WTC11 (cell line): ENCODE results near the gene ARHGAP15. TPM values are rescaled to one million over a fixed set of nuclear protein-coding genes. Genes with fewer than 3 reads are reported as not detected.

Experiments
- ATAC-seq: fragments of 200-7000 bp; cut with Tn5 transposase; 2 replicates; pipeline ENCODE4 v1.10.0; 2021; ENCODE audit warnings: mild to moderate bottlenecking, moderate library complexity
- CTCF ChIA-PET: fragments of 300-600 bp; sonication (Branson Sonifier 250); formaldehyde crosslinking; loops from one replicate; lab custom pipeline; 2021; ENCODE audit warnings: antibody characterized with exemption; lab: Charles Lee
- POLR2A ChIA-PET: fragments of 350-600 bp; sonication (Branson Sonifier 250); formaldehyde crosslinking; loops from one replicate; lab custom pipeline; 2021; ENCODE audit warnings: antibody characterized with exemption; lab: Charles Lee
- DNase-seq: peaks from one replicate; pipeline ENCODE4 v3.0.0; 2021; ENCODE audit warnings: low spot score
- H3K27ac Mint-ChIP-seq: 2 replicates; pipeline ENCODE4 v1.8.0; 2021; ENCODE audit warnings: mixed read lengths
- H3K27me3 Mint-ChIP-seq: 2 replicates; pipeline ENCODE4 v1.8.0; 2021; ENCODE audit warnings: low read depth, mild to moderate bottlenecking, moderate library complexity, mixed read lengths
- H3K36me3 Mint-ChIP-seq: 2 replicates; pipeline ENCODE4 v1.8.0; 2021; ENCODE audit warnings: mixed read lengths
- H3K4me1 Mint-ChIP-seq: 2 replicates; pipeline ENCODE4 v1.8.0; 2022; ENCODE audit warnings: mixed read lengths
- H3K4me3 Mint-ChIP-seq: 2 replicates; pipeline ENCODE4 v1.8.0; 2021; ENCODE audit warnings: mild to moderate bottlenecking, moderate library complexity, mixed read lengths
- H3K9me3 Mint-ChIP-seq: 2 replicates; pipeline ENCODE4 v1.8.0; 2021; ENCODE audit warnings: mixed read lengths
- ATF1 ChIP-seq: sonication (generic); formaldehyde crosslinking; IDR thresholded peaks from 2 replicates; pipeline ENCODE4 v1.8.1; 2023; ENCODE audit warnings: mild to moderate bottlenecking, moderate library complexity, missing genetic modification reagents
- CREB1 ChIP-seq: sonication (generic); formaldehyde crosslinking; IDR thresholded peaks from 2 replicates; pipeline ENCODE4 v1.8.0; 2023; ENCODE audit warnings: mild to moderate bottlenecking, missing genetic modification reagents
- CREM ChIP-seq: sonication (generic); formaldehyde crosslinking; IDR thresholded peaks from 2 replicates; pipeline ENCODE4 v1.8.1; 2022; ENCODE audit warnings: mild to moderate bottlenecking, missing genetic modification reagents, moderate library complexity
- GTF2I ChIP-seq: fragments of 250-450 bp; sonication (Bioruptor Pico); conservative IDR thresholded peaks from 2 replicates; pipeline ENCODE4 v1.4.0; 2021; ENCODE audit warnings: mild to moderate bottlenecking
- NFE2L1 ChIP-seq: sonication (generic); formaldehyde crosslinking; IDR thresholded peaks from 2 replicates; pipeline ENCODE4 v1.8.1; 2023; ENCODE audit warnings: missing genetic modification reagents
- RORB ChIP-seq: fragments of 250-450 bp; sonication (Bioruptor Pico); IDR thresholded peaks from 2 replicates; pipeline ENCODE4 v1.9.0; 2021; ENCODE audit warnings: mild to moderate bottlenecking
- TCF7 ChIP-seq: sonication (generic); formaldehyde crosslinking; IDR thresholded peaks from 2 replicates; pipeline ENCODE4 v1.8.0; 2022; ENCODE audit warnings: mild to moderate bottlenecking, low read depth, missing genetic modification reagents, moderate library complexity
- total RNA-seq: library from RNA; stranded (reverse); gene quantifications from 3 replicates; pipeline ENCODE4 v1.2.3, GENCODE V29; 2021
- TF ChIP-seq, protein P1 (sequence below): fragments of 250-450 bp; sonication (Bioruptor Pico); IDR thresholded peaks from 2 replicates; pipeline ENCODE4 v1.9.0; 2021; ENCODE audit warnings: mild to moderate bottlenecking, borderline replicate concordance
- TF ChIP-seq, protein P2 (sequence below): sonication (generic); formaldehyde crosslinking; IDR thresholded peaks from 2 replicates; pipeline ENCODE4 v1.8.1; 2023; ENCODE audit warnings: mild to moderate bottlenecking, missing genetic modification reagents, moderate library complexity

The ARHGAP15 gene
- total RNA-seq, 1 experiment from 2014 or later: 0.28 TPM

DNA sequence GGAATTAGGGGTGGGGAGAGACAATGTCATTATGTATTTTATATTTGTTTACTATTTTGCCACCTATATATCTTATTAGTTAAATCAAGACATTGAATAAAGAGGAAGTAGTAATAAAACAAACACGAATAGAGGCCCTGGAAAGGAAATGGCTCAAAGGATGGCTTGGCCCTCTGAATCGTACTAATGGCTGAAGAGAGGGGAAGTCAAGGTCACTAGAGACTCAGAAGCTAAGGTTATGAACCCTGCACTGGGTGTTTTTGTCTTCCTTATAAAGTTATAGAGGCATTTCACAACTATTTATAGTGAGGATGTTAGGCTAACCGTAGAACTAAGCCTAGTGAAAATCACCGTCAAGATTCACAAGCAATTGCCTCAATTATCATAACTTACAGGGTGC lies 685.9 kb downstream of the ARHGAP15 start (continued):
- TF ChIP-seq, protein P1, sequence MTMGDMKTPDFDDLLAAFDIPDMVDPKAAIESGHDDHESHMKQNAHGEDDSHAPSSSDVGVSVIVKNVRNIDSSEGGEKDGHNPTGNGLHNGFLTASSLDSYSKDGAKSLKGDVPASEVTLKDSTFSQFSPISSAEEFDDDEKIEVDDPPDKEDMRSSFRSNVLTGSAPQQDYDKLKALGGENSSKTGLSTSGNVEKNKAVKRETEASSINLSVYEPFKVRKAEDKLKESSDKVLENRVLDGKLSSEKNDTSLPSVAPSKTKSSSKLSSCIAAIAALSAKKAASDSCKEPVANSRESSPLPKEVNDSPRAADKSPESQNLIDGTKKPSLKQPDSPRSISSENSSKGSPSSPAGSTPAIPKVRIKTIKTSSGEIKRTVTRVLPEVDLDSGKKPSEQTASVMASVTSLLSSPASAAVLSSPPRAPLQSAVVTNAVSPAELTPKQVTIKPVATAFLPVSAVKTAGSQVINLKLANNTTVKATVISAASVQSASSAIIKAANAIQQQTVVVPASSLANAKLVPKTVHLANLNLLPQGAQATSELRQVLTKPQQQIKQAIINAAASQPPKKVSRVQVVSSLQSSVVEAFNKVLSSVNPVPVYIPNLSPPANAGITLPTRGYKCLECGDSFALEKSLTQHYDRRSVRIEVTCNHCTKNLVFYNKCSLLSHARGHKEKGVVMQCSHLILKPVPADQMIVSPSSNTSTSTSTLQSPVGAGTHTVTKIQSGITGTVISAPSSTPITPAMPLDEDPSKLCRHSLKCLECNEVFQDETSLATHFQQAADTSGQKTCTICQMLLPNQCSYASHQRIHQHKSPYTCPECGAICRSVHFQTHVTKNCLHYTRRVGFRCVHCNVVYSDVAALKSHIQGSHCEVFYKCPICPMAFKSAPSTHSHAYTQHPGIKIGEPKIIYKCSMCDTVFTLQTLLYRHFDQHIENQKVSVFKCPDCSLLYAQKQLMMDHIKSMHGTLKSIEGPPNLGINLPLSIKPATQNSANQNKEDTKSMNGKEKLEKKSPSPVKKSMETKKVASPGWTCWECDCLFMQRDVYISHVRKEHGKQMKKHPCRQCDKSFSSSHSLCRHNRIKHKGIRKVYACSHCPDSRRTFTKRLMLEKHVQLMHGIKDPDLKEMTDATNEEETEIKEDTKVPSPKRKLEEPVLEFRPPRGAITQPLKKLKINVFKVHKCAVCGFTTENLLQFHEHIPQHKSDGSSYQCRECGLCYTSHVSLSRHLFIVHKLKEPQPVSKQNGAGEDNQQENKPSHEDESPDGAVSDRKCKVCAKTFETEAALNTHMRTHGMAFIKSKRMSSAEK (CRISPR knock-in tag): no peak
- no peak for TF ChIP-seq NFE2L1 (CRISPR knock-in tag)
- no peak for TF ChIP-seq TCF7 (CRISPR knock-in tag)
- TF ChIP-seq CREB1 (CRISPR knock-in tag): no peak

DNA sequence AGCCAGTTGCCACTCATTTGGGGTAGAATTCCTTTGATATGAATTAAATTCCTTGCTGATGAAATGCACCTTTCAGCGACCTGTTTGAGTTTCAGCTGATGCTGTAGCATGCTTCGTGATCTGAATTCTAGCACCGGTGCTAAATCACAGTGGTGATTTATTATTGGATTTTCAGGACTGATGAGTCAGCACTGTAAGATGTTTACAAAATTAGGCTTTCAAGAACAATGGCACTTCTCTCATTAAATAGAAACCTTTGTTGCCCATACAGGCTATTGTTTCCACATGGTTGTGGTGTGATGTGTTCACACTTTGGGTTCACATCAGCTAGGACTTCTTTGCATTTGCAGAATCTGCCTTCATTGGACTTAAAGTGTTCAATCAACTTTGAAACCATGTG lies 687.7 kb downstream of the ARHGAP15 start:
- ATAC-seq: no peak
- Mint-ChIP-seq H3K27me3 (no peaks in the 10 kb centered on the region), H3K4me1 (peaks cover 33% of the 10 kb centered on the region), H3K4me3 (no peak overlapping the region), H3K9me3 (no peaks in the 10 kb centered on the region), H3K36me3 (no peaks in the 10 kb centered on the region), H3K27ac (no peak overlapping the region)
- CTCF ChIA-PET: no interaction called here
- TF ChIP-seq, protein P2, sequence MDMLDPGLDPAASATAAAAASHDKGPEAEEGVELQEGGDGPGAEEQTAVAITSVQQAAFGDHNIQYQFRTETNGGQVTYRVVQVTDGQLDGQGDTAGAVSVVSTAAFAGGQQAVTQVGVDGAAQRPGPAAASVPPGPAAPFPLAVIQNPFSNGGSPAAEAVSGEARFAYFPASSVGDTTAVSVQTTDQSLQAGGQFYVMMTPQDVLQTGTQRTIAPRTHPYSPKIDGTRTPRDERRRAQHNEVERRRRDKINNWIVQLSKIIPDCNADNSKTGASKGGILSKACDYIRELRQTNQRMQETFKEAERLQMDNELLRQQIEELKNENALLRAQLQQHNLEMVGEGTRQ (CRISPR knock-in tag): no peak
- TF ChIP-seq TCF7 (CRISPR knock-in tag) (no peak), GTF2I (no peak), ATF1 (CRISPR knock-in tag) (no peak), NFE2L1 (CRISPR knock-in tag) (no peak), RORB (CRISPR knock-in tag) (no peak), CREM (no peak)
- DNase-seq: no peak
- POLR2A ChIA-PET: no interaction called here
